Gastrocnemius medialis (tissue), 4 donors: ENCODE measurements around the gene TAPBP. TPM values are rescaled to one million over a fixed set of nuclear protein-coding genes. Genes with fewer than 3 reads are reported as not detected.

ENCODE experiments used
- ATAC-seq, 2 donors: fragments of 150-250 bp; one replicate each; pipeline ENCODE4 v1.9.1; 2016
- DNase-seq, 2 donors: peaks; one replicate each; pipeline ENCODE4 v3.0.0-alpha.2; 2019
- H3K27ac ChIP-seq, 4 donors: fragments of 200-600 bp; sonication (generic); 1 replicate in 1 of 4; 2 replicates in 3 of 4; pipeline ENCODE4 v1.5.1; 2016 to 2018; ENCODE audit warnings: mild to moderate bottlenecking in 2 of 4, moderate library complexity in 1 of 4
- H3K27me3 ChIP-seq, 3 donors: fragments of 200-600 bp; sonication (generic) in 2 of 3; 1 replicate in 1 of 3; 2 replicates in 2 of 3; pipeline versions ENCODE4 v1.5.1 to v1.6.0; 2016 to 2019; ENCODE audit warnings: mild to moderate bottlenecking in 1 of 3, moderate library complexity in 1 of 3
- H3K36me3 ChIP-seq, 2 donors: fragments of 200-600 bp; sonication (generic) in 1 of 2; one replicate each; pipeline ENCODE4 v1.5.1; 2017 to 2018
- H3K4me1 ChIP-seq, 2 donors: fragments of 200-600 bp; sonication (generic) in 1 of 2; one replicate each; pipeline ENCODE4 v1.5.1; 2016 to 2017; ENCODE audit warnings: mild to moderate bottlenecking in 2 of 2
- H3K4me3 ChIP-seq, 4 donors: fragments of 200-600 bp; sonication (generic) in 3 of 4; 1 replicate in 1 of 4; 2 replicates in 3 of 4; pipeline ENCODE4 v1.5.1; 2016 to 2019; ENCODE audit warnings: mild to moderate bottlenecking in 2 of 4
- H3K9me3 ChIP-seq, 3 donors: fragments of 200-600 bp; sonication (generic) in 2 of 3; 1 replicate in 1 of 3; 2 replicates in 2 of 3; pipeline ENCODE4 v1.5.1; 2016 to 2019
- CTCF ChIP-seq, 5 experiments: fragments of 450-650 bp in 3 of 5; fragments of 200-600 bp in 2 of 5; sonication (generic) in 2 of 5; IDR thresholded peaks in 4 of 5; conservative IDR thresholded peaks in 1 of 5; 1 replicate in 4 of 5; 2 replicates in 1 of 5; pipeline ENCODE4 v1.5.1; 2016 to 2019; ENCODE audit warnings: antibody characterized with exemption in 5 of 5, mild to moderate bottlenecking in 3 of 5, moderate library complexity in 3 of 5
- POLR2A ChIP-seq, 2 donors: fragments of 450-650 bp; IDR thresholded peaks; one replicate each; pipeline ENCODE4 v1.6.1; 2017; ENCODE audit warnings: antibody characterized with exemption in 2 of 2, mild to moderate bottlenecking in 2 of 2, moderate library complexity in 2 of 2
- in situ Hi-C, 4 donors: fragments of 200-750 bp; cut with MboI; loops; one replicate each; pipeline versions ENCODE4 v1.15.0 to v1.8.0; 2017; ENCODE audit warnings: low sequenced_read_pairs in 4 of 4
- intact Hi-C: fragments of 100-400 bp; cut with DNase I; formaldehyde crosslinking; loops from one replicate; pipeline ENCODE4 v1.15.1; 2023; ENCODE audit warnings: low total_unique reads
- total RNA-seq, 4 donors: library from RNA; depleted of rRNA; stranded (reverse); fragments of >200 nt; gene quantifications; one replicate each; pipeline versions ENCODE4 v1.1.0 to v1.2.3, GENCODE V29; 2016

The TAPBP gene
- total RNA-seq, 4 donors from 2014 or later = 15.9 to 42.4 (median 36.5) TPM

- ATAC-seq = peak in 1 of 2 donors; percentile 3
- in situ Hi-C loops = no loop called here
- Histone ChIP-seq H3K9me3 (no peaks in the 10 kb centered on the region), H3K4me1 (peaks cover 18 to 43% of the 10 kb centered on the region in 2 donors), H3K27me3 (no peaks in the 10 kb centered on the region), H3K27ac (peak overlapping the region; percentile 86 to 94 (median 94)), H3K36me3 (no peaks in the 10 kb centered on the region), H3K4me3 (peak overlapping the region; percentile 89 to 99 (median 96))
- intact Hi-C loops = loop anchor here (10.0 kb wide), 2 partner anchors 412 to 1138 kb away; partner anchors contain the start of genes AGPAT1 and RNF5
- TF ChIP-seq CTCF (IDR thresholded peaks at IDR 0.05 in 4 of 5, conservative IDR thresholded peaks at IDR 0.05 in 1 of 5) (no peak), POLR2A (IDR thresholded peaks at IDR 0.05) (no peak)
- no peak for DNase-seq
Measured at GRCh38 chr6:33313105-33313708, 671 bp downstream of the TAPBP start.

GRCh38 chr6:33312361-33313104 is 1.3 kb downstream of the TAPBP start:
- in situ Hi-C loops (no loop called here), intact Hi-C loops (loop anchor here (10.0 kb wide), 2 partner anchors 412 to 1138 kb away; partner anchors contain the start of genes AGPAT1 and RNF5)
- H3K9me3 ChIP-seq = no peaks in the 10 kb centered on the region
- no peak for TF ChIP-seq CTCF (IDR thresholded peaks at IDR 0.05 in 4 of 5, conservative IDR thresholded peaks at IDR 0.05 in 1 of 5)
- no peak for TF ChIP-seq POLR2A (IDR thresholded peaks at IDR 0.05)
- H3K36me3 ChIP-seq = no peaks in the 10 kb centered on the region
- DNase-seq = peak; percentile 66 to 73
- peak overlapping the region; percentile 89 to 99 (median 96) for H3K4me3 ChIP-seq
- ATAC-seq = peak; percentile 44 to 55
- H3K4me1 ChIP-seq = peaks cover 17 to 40% of the 10 kb centered on the region in 2 donors
- H3K27ac ChIP-seq = peak overlapping the region; percentile 86 to 94 (median 94)
- no peaks in the 10 kb centered on the region for H3K27me3 ChIP-seq

- intact Hi-C loops = no loop called here
- DNase-seq = no peak
- Histone ChIP-seq H3K4me3 (no peak overlapping the region), H3K27ac (no peak overlapping the region), H3K36me3 (peaks cover 0 to 9% of the 10 kb centered on the region in 2 donors), H3K27me3 (no peaks in the 10 kb centered on the region), H3K4me1 (no peaks in the 10 kb centered on the region), H3K9me3 (no peaks in the 10 kb centered on the region)
- in situ Hi-C loops = no loop called here
- no peak for TF ChIP-seq POLR2A (IDR thresholded peaks at IDR 0.05)
- no peak for TF ChIP-seq CTCF (IDR thresholded peaks at IDR 0.05 in 4 of 5, conservative IDR thresholded peaks at IDR 0.05 in 1 of 5)
- no peak for ATAC-seq
Measured at GRCh38 chr6:33306356-33306755, 7.5 kb downstream of the TAPBP start.

DNA sequence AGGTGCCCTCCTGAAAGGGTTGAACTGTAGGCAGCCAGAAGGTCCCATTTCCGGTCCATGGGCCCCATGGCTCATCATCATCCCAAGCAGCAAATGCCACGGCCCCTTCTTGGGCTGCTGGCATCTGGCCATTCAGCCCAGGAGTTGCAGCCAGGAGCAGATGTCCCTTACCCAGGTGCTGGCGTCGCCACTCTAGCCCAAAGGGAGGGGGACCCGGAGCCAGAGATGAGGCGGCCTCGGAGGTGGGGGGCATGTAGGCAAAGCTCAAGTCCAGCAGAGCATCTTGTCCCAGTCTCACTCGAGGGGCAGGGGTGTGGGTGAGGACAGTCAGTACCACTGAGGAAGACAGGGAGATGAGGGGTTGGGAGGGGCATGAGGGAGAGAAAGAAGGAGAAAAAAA is 8.8 kb downstream of the TAPBP start:
- TF ChIP-seq CTCF (IDR thresholded peaks at IDR 0.05 in 4 of 5, conservative IDR thresholded peaks at IDR 0.05 in 1 of 5) = no peak
- TF ChIP-seq POLR2A (IDR thresholded peaks at IDR 0.05) = no peak
- no peaks in the 10 kb centered on the region for H3K9me3 ChIP-seq
- ATAC-seq (no peak), DNase-seq (no peak)
- H3K27me3 ChIP-seq = no peaks in the 10 kb centered on the region
- peaks cover 9 to 11% of the 10 kb centered on the region in 2 donors for H3K4me1 ChIP-seq
- no peak overlapping the region for H3K4me3 ChIP-seq
- H3K27ac ChIP-seq = no peak overlapping the region
- in situ Hi-C loops (no loop called here), intact Hi-C loops (no loop called here)
- peaks cover 0 to 9% of the 10 kb centered on the region in 2 donors for H3K36me3 ChIP-seq
